Stimulated activated naive B cell treated with anti-CD40 and anti-IgM and Interleukin-4, amounts not matched to agents 10 μg/mL and 1 μg/mL and 100 μg/mL, for 72 hours (primary cell): ENCODE data around the gene CNPY1.
"Not testable (repeated sequence)": the region's sequence is repeated elsewhere in the genome, so short reads cannot be mapped to it uniquely, and the experiment has no call there.

ENCODE experiments used
- ATAC-seq, 2 donors: fragments of 150-1000 bp; cut with Tn5 transposase; replicated peaks; 2 replicates each; pipeline ENCODE4 v1.10.0; 2021; ENCODE audit warnings: moderate library complexity in 1 of 2
- DNase-seq: peaks from one replicate; pipeline ENCODE4 v3.0.0; 2021
- H3K27ac Mint-ChIP-seq: one replicate; pipeline ENCODE4 v1.8.0; 2022; ENCODE audit warnings: mild to moderate bottlenecking, mixed read lengths
- H3K27me3 Mint-ChIP-seq, 2 donors: one replicate each; pipeline ENCODE4 v1.8.0; 2022; ENCODE audit warnings: mixed read lengths in 2 of 2
- H3K36me3 Mint-ChIP-seq, 2 donors: one replicate each; pipeline ENCODE4 v1.8.0; 2022; ENCODE audit warnings: mixed read lengths in 2 of 2, mild to moderate bottlenecking in 1 of 2
- H3K4me1 Mint-ChIP-seq, 2 donors: one replicate each; pipeline ENCODE4 v1.8.0; 2022; ENCODE audit warnings: mixed read lengths in 2 of 2, mild to moderate bottlenecking in 1 of 2
- H3K4me3 Mint-ChIP-seq, 2 donors: one replicate each; pipeline ENCODE4 v1.8.0; 2022; ENCODE audit warnings: mild to moderate bottlenecking in 2 of 2, mixed read lengths in 2 of 2, moderate library complexity in 1 of 2
- H3K9me3 Mint-ChIP-seq, 2 donors: one replicate each; pipeline ENCODE4 v1.8.0; 2022; ENCODE audit warnings: mixed read lengths in 2 of 2, mild to moderate bottlenecking in 1 of 2

Gene CNPY1

GRCh38 chr7:155546449-155546848, at the start of gene CNPY1:
Gene CNPY1, minus strand, starts transcription at chr7:155546559. Its CDS starts 630 bp downstream, at chr7:155545929.
- peaks cover 8 to 32% of the 10 kb centered on the region in 2 donors for H3K27me3 Mint-ChIP-seq
- H3K9me3 Mint-ChIP-seq, H3K27ac Mint-ChIP-seq, H3K4me3 Mint-ChIP-seq, H3K36me3 Mint-ChIP-seq, DNase-seq, ATAC-seq, H3K4me1 Mint-ChIP-seq: not testable (repeated sequence)

GRCh38 chr7:155594961-155595366, 48.6 kb upstream of the CNPY1 start:
- H3K4me1 Mint-ChIP-seq, result peaks cover 0 to 2% of the 10 kb centered on the region in 2 donors

GRCh38 chr7:155594163-155594732, 47.9 kb upstream of the CNPY1 start:
- H3K27me3 Mint-ChIP-seq, result peaks cover 15 to 32% of the 10 kb centered on the region in 2 donors
- H3K4me1 Mint-ChIP-seq, result peaks cover 0 to 2% of the 10 kb centered on the region in 2 donors
- no peaks in the 10 kb centered on the region for H3K36me3 Mint-ChIP-seq
- no peak for ATAC-seq
- H3K9me3 Mint-ChIP-seq, result no peaks in the 10 kb centered on the region
- H3K4me3 Mint-ChIP-seq, result no peak overlapping the region
- DNase-seq, result no peak
- no peak overlapping the region for H3K27ac Mint-ChIP-seq

More at GRCh38 chr7:155594961-155595366, 48.6 kb upstream of the CNPY1 start:
- ATAC-seq (no peak), DNase-seq (no peak)
- Mint-ChIP-seq H3K27ac (no peak overlapping the region), H3K36me3 (no peaks in the 10 kb centered on the region), H3K4me3 (no peak overlapping the region), H3K9me3 (no peaks in the 10 kb centered on the region), H3K27me3 (peaks cover 16 to 33% of the 10 kb centered on the region in 2 donors)

GRCh38 chr7:155593461-155594162, 47.3 kb upstream of the CNPY1 start:
- H3K4me3 Mint-ChIP-seq, result no peak overlapping the region
- ATAC-seq (no peak), DNase-seq (no peak)
- no peaks in the 10 kb centered on the region for H3K9me3 Mint-ChIP-seq
- H3K4me1 Mint-ChIP-seq, result no peaks in the 10 kb centered on the region
- H3K27ac Mint-ChIP-seq, result no peak overlapping the region
- no peaks in the 10 kb centered on the region for H3K36me3 Mint-ChIP-seq
- H3K27me3 Mint-ChIP-seq, result peaks cover 12 to 32% of the 10 kb centered on the region in 2 donors

- no peak for DNase-seq
- ATAC-seq, result no peak
- Mint-ChIP-seq H3K4me3 (no peak overlapping the region), H3K27me3 (peaks cover 30 to 54% of the 10 kb centered on the region in 2 donors), H3K9me3 (peaks cover 0 to 1% of the 10 kb centered on the region in 2 donors), H3K36me3 (no peaks in the 10 kb centered on the region), H3K27ac (no peak overlapping the region), H3K4me1 (no peaks in the 10 kb centered on the region)
Measured at GRCh38 chr7:155591055-155591775, 44.9 kb upstream of the CNPY1 start.

- Mint-ChIP-seq H3K4me3 (no peak overlapping the region), H3K36me3 (no peaks in the 10 kb centered on the region), H3K27me3 (peaks cover 36 to 59% of the 10 kb centered on the region in 2 donors), H3K4me1 (peaks cover 0 to 2% of the 10 kb centered on the region in 2 donors), H3K9me3 (peaks cover 0 to 1% of the 10 kb centered on the region in 2 donors), H3K27ac (no peak overlapping the region)
- ATAC-seq (no peak), DNase-seq (no peak)
Measured at GRCh38 chr7:155590215-155591018, 44.1 kb upstream of the CNPY1 start.

- no peak for DNase-seq
- Mint-ChIP-seq H3K27me3 (peaks cover 46 to 59% of the 10 kb centered on the region in 2 donors), H3K27ac (no peak overlapping the region), H3K36me3 (no peaks in the 10 kb centered on the region), H3K4me1 (peaks cover 0 to 3% of the 10 kb centered on the region in 2 donors), H3K9me3 (peaks cover 0 to 1% of the 10 kb centered on the region in 2 donors), H3K4me3 (no peak overlapping the region)
- ATAC-seq, result no peak
Measured at GRCh38 chr7:155589001-155589980, 42.9 kb upstream of the CNPY1 start.

- Mint-ChIP-seq H3K27ac (no peak overlapping the region), H3K4me3 (no peak overlapping the region), H3K4me1 (peaks cover 0 to 3% of the 10 kb centered on the region in 2 donors), H3K9me3 (peaks cover 0 to 1% of the 10 kb centered on the region in 2 donors), H3K36me3 (no peaks in the 10 kb centered on the region), H3K27me3 (peaks cover 51 to 65% of the 10 kb centered on the region in 2 donors)
- DNase-seq (no peak), ATAC-seq (no peak)
Measured at GRCh38 chr7:155588468-155588998, 42.2 kb upstream of the CNPY1 start.

- Mint-ChIP-seq H3K4me1 (peaks cover 0 to 3% of the 10 kb centered on the region in 2 donors), H3K27me3 (peaks cover 47 to 61% of the 10 kb centered on the region in 2 donors), H3K4me3 (no peak overlapping the region), H3K9me3 (peaks cover 0 to 1% of the 10 kb centered on the region in 2 donors), H3K27ac (no peak overlapping the region), H3K36me3 (no peaks in the 10 kb centered on the region)
- no peak for ATAC-seq
- DNase-seq, result no peak
Measured at GRCh38 chr7:155587486-155587885, 41.1 kb upstream of the CNPY1 start.

GRCh38 chr7:155586843-155587440, 40.6 kb upstream of the CNPY1 start:
- H3K4me3 Mint-ChIP-seq, result no peak overlapping the region
- no peak overlapping the region for H3K27ac Mint-ChIP-seq
- ATAC-seq (no peak), DNase-seq (no peak)
- H3K36me3 Mint-ChIP-seq, result no peaks in the 10 kb centered on the region
- peaks cover 0 to 3% of the 10 kb centered on the region in 2 donors for H3K4me1 Mint-ChIP-seq
- H3K9me3 Mint-ChIP-seq, result peaks cover 0 to 1% of the 10 kb centered on the region in 2 donors
- peaks cover 46 to 60% of the 10 kb centered on the region in 2 donors for H3K27me3 Mint-ChIP-seq

GRCh38 chr7:155585951-155586350, 39.6 kb upstream of the CNPY1 start:
- peaks cover 0 to 1% of the 10 kb centered on the region in 2 donors for H3K9me3 Mint-ChIP-seq
- H3K4me3 Mint-ChIP-seq, result no peak overlapping the region
- peaks cover 0 to 3% of the 10 kb centered on the region in 2 donors for H3K4me1 Mint-ChIP-seq
- H3K36me3 Mint-ChIP-seq, result no peaks in the 10 kb centered on the region
- H3K27me3 Mint-ChIP-seq, result peaks cover 46 to 54% of the 10 kb centered on the region in 2 donors
- H3K27ac Mint-ChIP-seq, result no peak overlapping the region
- ATAC-seq (no peak), DNase-seq (no peak)

- Mint-ChIP-seq H3K36me3 (no peaks in the 10 kb centered on the region), H3K9me3 (peaks cover 0 to 1% of the 10 kb centered on the region in 2 donors), H3K27me3 (peaks cover 46 to 54% of the 10 kb centered on the region in 2 donors), H3K4me1 (peaks cover 0 to 3% of the 10 kb centered on the region in 2 donors), H3K4me3 (no peak overlapping the region), H3K27ac (no peak overlapping the region)
- ATAC-seq (no peak), DNase-seq (no peak)
Measured at GRCh38 chr7:155585532-155585895, 39.2 kb upstream of the CNPY1 start.
